DND-41 (cell line): ENCODE results near the gene ADCY2.
A peak's percentile ranks its signal among the peaks of the same experiment; 100 is the strongest.

ENCODE experiments used
- ATAC-seq: fragments of 200-7000 bp; cut with Tn5 transposase; 3 replicates; pipeline ENCODE4 v1.9.1; 2021; ENCODE audit warnings: low read depth; ENCODE audit not compliant: insufficient read depth
- DNase-seq: peaks from one replicate; pipeline ENCODE4 v3.0.0-alpha.2; 2020
- H2AFZ ChIP-seq: 2 replicates; pipeline ENCODE4 v1.6.0; 2012; ENCODE audit warnings: low read depth, low read length
- H3K27ac ChIP-seq: 2 replicates; pipeline ENCODE4 v1.5.1; 2012; ENCODE audit warnings: low read length, inconsistent platforms
- H3K27me3 ChIP-seq: fragments of 200-600 bp; sonication (generic); 2 replicates; pipeline ENCODE4 v1.6.0; 2012; ENCODE audit warnings: low read length, mild to moderate bottlenecking, inconsistent platforms; ENCODE audit not compliant: insufficient read depth, poor library complexity
- H3K36me3 ChIP-seq: 2 replicates; pipeline ENCODE4 v1.5.1; 2012; ENCODE audit warnings: low read length, inconsistent platforms; ENCODE audit not compliant: insufficient read depth
- H3K4me1 ChIP-seq: 2 replicates; pipeline ENCODE4 v1.5.1; 2012; ENCODE audit warnings: mild to moderate bottlenecking, low read length; ENCODE audit not compliant: insufficient read depth
- H3K4me2 ChIP-seq: 2 replicates; pipeline ENCODE4 v1.6.0; 2012; ENCODE audit warnings: mild to moderate bottlenecking, moderate library complexity, low read length, inconsistent platforms; ENCODE audit not compliant: insufficient read depth
- H3K4me3 ChIP-seq, 2 experiments: fragments of 200-600 bp in 1 of 2; shearing (Covaris generic) in 1 of 2; 2 replicates each; pipeline ENCODE4 v1.5.1; 2012 to 2016; ENCODE audit warnings: inconsistent platforms in 2 of 2, low read length in 2 of 2, mild to moderate bottlenecking in 2 of 2, low read depth in 1 of 2, moderate library complexity in 1 of 2
- H3K79me2 ChIP-seq: 2 replicates; pipeline ENCODE4 v1.6.0; 2012; ENCODE audit warnings: low read length, inconsistent platforms; ENCODE audit not compliant: insufficient read depth
- H3K9ac ChIP-seq: 2 replicates; pipeline ENCODE4 v1.6.0; 2012; ENCODE audit warnings: low read depth, mild to moderate bottlenecking, inconsistent platforms, low read length, moderate library complexity
- H3K9me3 ChIP-seq: 2 replicates; pipeline ENCODE4 v1.5.1; 2012; ENCODE audit warnings: low read length, moderate library complexity, mild to moderate bottlenecking, inconsistent platforms; ENCODE audit not compliant: insufficient read depth, severe bottlenecking
- H4K20me1 ChIP-seq: 2 replicates; pipeline ENCODE4 v1.6.0; 2012; ENCODE audit warnings: low read length; ENCODE audit not compliant: insufficient read depth
- CTCF ChIP-seq: IDR thresholded peaks from 2 replicates; pipeline ENCODE4 v1.5.1; 2012; ENCODE audit warnings: borderline replicate concordance, low read length, moderate library complexity, mild to moderate bottlenecking; ENCODE audit not compliant: poor library complexity, severe bottlenecking; ENCODE audit errors: extremely low read depth
- EZH2 ChIP-seq: IDR thresholded peaks from 3 replicates; pipeline ENCODE4 v1.6.1; 2012; ENCODE audit warnings: borderline replicate concordance, low read depth, mild to moderate bottlenecking, moderate library complexity, low read length, inconsistent platforms; ENCODE audit not compliant: severe bottlenecking

The ADCY2 gene

DNA sequence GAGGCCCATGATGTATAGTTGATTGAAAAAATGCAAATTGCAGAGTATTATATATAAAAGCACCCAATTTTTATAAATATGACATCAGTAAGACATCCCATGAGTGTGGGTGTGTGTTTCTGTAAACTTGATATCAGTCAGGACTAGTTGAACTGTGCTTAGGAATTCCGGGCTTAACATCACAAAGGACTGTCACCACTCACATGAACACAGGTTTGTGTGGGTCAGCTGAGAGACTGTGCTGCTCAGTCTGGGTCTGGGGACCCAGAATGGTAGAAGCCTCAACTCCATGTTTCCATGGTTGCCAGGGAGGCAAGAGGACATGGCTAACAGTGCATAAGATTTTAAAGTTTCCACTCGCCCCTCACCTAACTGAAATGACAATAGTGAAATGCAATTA lies 120.3 kb downstream of the ADCY2 start:
- Histone ChIP-seq H3K4me2 (no peak overlapping the region), H3K27me3 (no peaks in the 10 kb centered on the region), H3K79me2 (no peaks in the 10 kb centered on the region), H3K9ac (no peak overlapping the region), H3K36me3 (no peaks in the 10 kb centered on the region), H2AFZ (no peak overlapping the region), H4K20me1 (no peaks in the 10 kb centered on the region), H3K27ac (no peak overlapping the region), H3K4me3 (no peak overlapping the region), H3K9me3 (no peaks in the 10 kb centered on the region), H3K4me1 (no peaks in the 10 kb centered on the region)
- DNase-seq (no peak), ATAC-seq (no peak)
- TF ChIP-seq CTCF (no peak), EZH2 (no peak)

GRCh38 chr5:7517006-7517405 lies 121.1 kb downstream of the ADCY2 start:
- Histone ChIP-seq H3K9me3 (no peaks in the 10 kb centered on the region), H3K27ac (no peak overlapping the region), H3K9ac (no peak overlapping the region), H2AFZ (no peak overlapping the region), H3K79me2 (no peaks in the 10 kb centered on the region), H3K36me3 (no peaks in the 10 kb centered on the region), H3K27me3 (no peaks in the 10 kb centered on the region), H4K20me1 (no peaks in the 10 kb centered on the region), H3K4me2 (no peak overlapping the region), H3K4me1 (no peaks in the 10 kb centered on the region), H3K4me3 (no peak overlapping the region)
- DNase-seq (no peak), ATAC-seq (no peak)
- TF ChIP-seq CTCF = no peak
- TF ChIP-seq EZH2 = no peak

GRCh38 chr5:7518947-7519560 lies 123.1 kb downstream of the ADCY2 start:
- no peak for ATAC-seq
- no peaks in the 10 kb centered on the region for H3K4me1 ChIP-seq

More at GRCh38 chr5:7518947-7519560, 123.1 kb downstream of the ADCY2 start:
- H3K4me3 ChIP-seq = no peak overlapping the region
- H4K20me1 ChIP-seq = no peaks in the 10 kb centered on the region
- no peak overlapping the region for H3K9ac ChIP-seq
- TF ChIP-seq EZH2 (no peak), CTCF (peak; percentile 17)
- H3K4me2 ChIP-seq = no peak overlapping the region
- DNase-seq = no peak
- no peaks in the 10 kb centered on the region for H3K36me3 ChIP-seq
- H3K9me3 ChIP-seq = no peaks in the 10 kb centered on the region
- no peaks in the 10 kb centered on the region for H3K79me2 ChIP-seq
- no peak overlapping the region for H3K27ac ChIP-seq
- H3K27me3 ChIP-seq = no peaks in the 10 kb centered on the region
- H2AFZ ChIP-seq = no peak overlapping the region
